ENCODE results near the gene SIGLECL1.
A peak's percentile ranks its signal among the peaks of the same experiment; 100 is the strongest.

The SIGLECL1 gene

GRCh38 chr19:51253088-51253806, 2.4 kb downstream of the SIGLECL1 start:
- TF ChIP-seq CTCF (IDR thresholded peaks at IDR 0.05; ENCODE audit: insufficient read depth, low read length, poor library complexity, severe bottlenecking), result no peak
- no peaks in the 10 kb centered on the region for H3K36me3 ChIP-seq (ENCODE audit: control insufficient read depth, insufficient read depth, low read length)
- no peak overlapping the region for H3K4me3 ChIP-seq (replicated peaks; ENCODE audit: low read depth, low read length)
- no peak for DNase-seq (ENCODE audit: extremely low read depth, insufficient read length)
- H3K27me3 ChIP-seq (replicated peaks; ENCODE audit: control insufficient read depth, insufficient read depth, low read length), result no peaks in the 10 kb centered on the region

- no peaks in the 10 kb centered on the region for H3K36me3 ChIP-seq (ENCODE audit: control insufficient read depth, insufficient read depth, low read length)
- H3K27me3 ChIP-seq (replicated peaks; ENCODE audit: control insufficient read depth, insufficient read depth, low read length), result no peaks in the 10 kb centered on the region
- no peak for TF ChIP-seq CTCF (IDR thresholded peaks at IDR 0.05; ENCODE audit: insufficient read depth, low read length, poor library complexity, severe bottlenecking)
- H3K4me3 ChIP-seq (replicated peaks; ENCODE audit: low read depth, low read length), result no peak overlapping the region
- DNase-seq (ENCODE audit: extremely low read depth, insufficient read length), result no peak
Measured at GRCh38 chr19:51256155-51256625, 5.3 kb downstream of the SIGLECL1 start.

- DNase-seq (ENCODE audit: extremely low read depth, insufficient read length), result no peak
- no peak for TF ChIP-seq CTCF (IDR thresholded peaks at IDR 0.05; ENCODE audit: insufficient read depth, low read length, poor library complexity, severe bottlenecking)
- Histone ChIP-seq H3K4me3 (replicated peaks; ENCODE audit: low read depth, low read length) (no peak overlapping the region), H3K27me3 (replicated peaks; ENCODE audit: control insufficient read depth, insufficient read depth, low read length) (no peaks in the 10 kb centered on the region), H3K36me3 (ENCODE audit: control insufficient read depth, insufficient read depth, low read length) (no peaks in the 10 kb centered on the region)
Measured at GRCh38 chr19:51257471-51257870, 6.6 kb downstream of the SIGLECL1 start.

- no peak for DNase-seq (ENCODE audit: extremely low read depth, insufficient read length)
- H3K36me3 ChIP-seq (ENCODE audit: control insufficient read depth, insufficient read depth, low read length), result no peaks in the 10 kb centered on the region
- H3K4me3 ChIP-seq (replicated peaks; ENCODE audit: low read depth, low read length), result no peak overlapping the region
- no peak for TF ChIP-seq CTCF (IDR thresholded peaks at IDR 0.05; ENCODE audit: insufficient read depth, low read length, poor library complexity, severe bottlenecking)
- no peaks in the 10 kb centered on the region for H3K27me3 ChIP-seq (replicated peaks; ENCODE audit: control insufficient read depth, insufficient read depth, low read length)
Measured at GRCh38 chr19:51258165-51259160, 7.6 kb downstream of the SIGLECL1 start.

- H3K27me3 ChIP-seq (replicated peaks; ENCODE audit: control insufficient read depth, insufficient read depth, low read length), result no peaks in the 10 kb centered on the region
- H3K36me3 ChIP-seq (ENCODE audit: control insufficient read depth, insufficient read depth, low read length), result no peaks in the 10 kb centered on the region
- peak; percentile 86 for TF ChIP-seq CTCF (IDR thresholded peaks at IDR 0.05; ENCODE audit: insufficient read depth, low read length, poor library complexity, severe bottlenecking)
- H3K4me3 ChIP-seq (replicated peaks; ENCODE audit: low read depth, low read length), result no peak overlapping the region
- DNase-seq (ENCODE audit: extremely low read depth, insufficient read length), result no peak
Measured at GRCh38 chr19:51259348-51260245, 8.7 kb downstream of the SIGLECL1 start.
